Measurements from ENCODE around the gene PRKACG. TPM values are rescaled to one million over a fixed set of nuclear protein-coding genes. Genes with fewer than 3 reads are reported as not detected.

The PRKACG gene
- total and polyA plus RNA-seq, 4 donors, result not detected

DNA sequence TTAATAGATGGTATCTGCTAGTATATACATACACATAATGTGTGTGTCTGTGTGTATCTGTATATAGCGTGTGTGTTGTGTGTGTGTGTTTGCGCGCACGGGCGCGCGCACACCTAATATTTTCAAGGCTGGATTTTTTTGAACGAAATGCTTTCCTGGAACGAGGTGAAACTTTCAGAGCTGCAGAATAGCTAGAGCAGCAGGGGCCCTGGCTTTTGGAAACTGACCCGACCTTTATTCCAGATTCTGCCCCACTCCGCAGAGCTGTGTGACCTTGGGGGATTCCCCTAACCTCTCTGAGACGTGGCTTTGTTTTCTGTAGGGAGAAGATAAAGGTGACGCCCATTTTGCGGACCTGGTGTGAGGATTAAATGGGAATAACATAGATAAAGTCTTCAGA is 22.4 kb upstream of the PRKACG start:
- WGBS, 2 donors, result 4 to 5% methylated on average over 14 of the region's 14 CpGs
- Histone ChIP-seq H3K9me3 (ENCODE audit: control insufficient read depth in 4 of 4, insufficient read depth in 3 of 4, low read length in 3 of 4) (no peaks in the 10 kb centered on the region), H3K9ac (ENCODE audit: insufficient read depth in 1 of 2, low read length in 2 of 2) (peak overlapping the region; percentile 64 to 84), H3K4me1 (ENCODE audit: control insufficient read depth in 5 of 5, insufficient read depth in 5 of 5, low read length in 5 of 5) (peaks cover 0 to 10% (median 4%) of the 10 kb centered on the region in 5 donors), H3K27ac (ENCODE audit: low read depth in 1 of 2, low read length in 1 of 2) (peak overlapping the region; percentile 88 to 95), H3K36me3 (ENCODE audit: control insufficient read depth in 4 of 4, insufficient read depth in 4 of 4, low read length in 4 of 4) (peaks cover 0 to 2% (median 0%) of the 10 kb centered on the region in 4 donors), H3K27me3 (ENCODE audit: control insufficient read depth in 3 of 3, insufficient read depth in 3 of 3, low read length in 2 of 3) (no peaks in the 10 kb centered on the region), H3K4me3 (peak overlapping the region; percentile 53)
- ATAC-seq (ENCODE audit: insufficient read depth, low FRiP score) (no peak), DNase-seq (no peak)
- TF ChIP-seq CTCF (IDR thresholded peaks at IDR 0.05; ENCODE audit: control extremely low read depth, extremely low read depth), result no peak

GRCh38 chr9:69035438-69036308 is 21.8 kb upstream of the PRKACG start, which contains the start of gene FXN:
TSS of gene FXN (plus strand) at chr9:69035752. CDS start at chr9:69035783, 31 bp downstream.
- no peaks in the 10 kb centered on the region for H3K9me3 ChIP-seq (ENCODE audit: control insufficient read depth in 4 of 4, insufficient read depth in 3 of 4, low read length in 3 of 4)
- H3K27me3 ChIP-seq (ENCODE audit: control insufficient read depth in 3 of 3, insufficient read depth in 3 of 3, low read length in 2 of 3), result no peaks in the 10 kb centered on the region
- TF ChIP-seq CTCF (IDR thresholded peaks at IDR 0.05; ENCODE audit: control extremely low read depth, extremely low read depth), result peak; percentile 84
- peak within 1 kb of the TSS; percentile 88 to 95 for H3K27ac ChIP-seq (ENCODE audit: low read depth in 1 of 2, low read length in 1 of 2)
- peaks cover 0 to 10% (median 4%) of the 10 kb centered on the region in 5 donors for H3K4me1 ChIP-seq (ENCODE audit: control insufficient read depth in 5 of 5, insufficient read depth in 5 of 5, low read length in 5 of 5)
- peaks cover 0 to 2% (median 0%) of the 10 kb centered on the region in 4 donors for H3K36me3 ChIP-seq (ENCODE audit: control insufficient read depth in 4 of 4, insufficient read depth in 4 of 4, low read length in 4 of 4)
- ATAC-seq (ENCODE audit: insufficient read depth, low FRiP score) (peak; percentile 97), DNase-seq (peak; percentile 86 to 91 (median 88))
- peak within 1 kb of the TSS; percentile 64 to 84 for H3K9ac ChIP-seq (ENCODE audit: insufficient read depth in 1 of 2, low read length in 2 of 2)
- WGBS, 2 donors, result 1% methylated on average over 69 to 75 of the region's 75 CpGs
- H3K4me3 ChIP-seq, result peak within 1 kb of the TSS; percentile 53

- no peak overlapping the region for H3K9ac ChIP-seq (ENCODE audit: insufficient read depth in 1 of 2, low read length in 2 of 2)
- WGBS, 2 donors, result 45 to 75% methylated on average over 2 of the region's 2 CpGs
- no peaks in the 10 kb centered on the region for H3K27me3 ChIP-seq (ENCODE audit: control insufficient read depth in 3 of 3, insufficient read depth in 3 of 3, low read length in 2 of 3)
- no peak for TF ChIP-seq CTCF (IDR thresholded peaks at IDR 0.05; ENCODE audit: control extremely low read depth, extremely low read depth)
- ATAC-seq (ENCODE audit: insufficient read depth, low FRiP score) (no peak), DNase-seq (no peak)
- H3K4me3 ChIP-seq, result no peak overlapping the region
- peaks cover 0 to 10% (median 4%) of the 10 kb centered on the region in 5 donors for H3K4me1 ChIP-seq (ENCODE audit: control insufficient read depth in 5 of 5, insufficient read depth in 5 of 5, low read length in 5 of 5)
- no peaks in the 10 kb centered on the region for H3K36me3 ChIP-seq (ENCODE audit: control insufficient read depth in 4 of 4, insufficient read depth in 4 of 4, low read length in 4 of 4)
- peaks cover 0 to 3% (median 0%) of the 10 kb centered on the region in 4 donors for H3K9me3 ChIP-seq (ENCODE audit: control insufficient read depth in 4 of 4, insufficient read depth in 3 of 4, low read length in 3 of 4)
- no peak overlapping the region for H3K27ac ChIP-seq (ENCODE audit: low read depth in 1 of 2, low read length in 1 of 2)
Observed at GRCh38 chr9:69034071-69034470, 20.2 kb upstream of the PRKACG start.
